HepG2 (cell line): ENCODE measurements around the gene EPM2A. TPM values are rescaled to one million over a fixed set of nuclear protein-coding genes. Genes with fewer than 3 reads are reported as not detected.

Experiments
- ATAC-seq: fragments of 200-7000 bp; cut with Tn5 transposase; 3 replicates; pipeline ENCODE4 v1.9.1; 2020; ENCODE audit warnings: mild to moderate bottlenecking, moderate library complexity
- BruUV-seq: library from RNA; stranded (reverse); fragments of 400-500 nt; replicated peaks from 2 replicates; lab custom pipeline; 2021; lab: Mats Ljungman, UMichigan
- CTCF ChIA-PET: fragments of 300-600 bp; formaldehyde crosslinking; extraction: SDS; loops from one replicate; lab custom pipeline; 2021; ENCODE audit warnings: low total read pairs, inconsistent platforms, low intra/inter-chr PET ratio; lab: Yijun Ruan, JAX
- POLR2A ChIA-PET: fragments of 350-600 bp; sonication (Branson Sonifier 250); formaldehyde crosslinking; loops from one replicate; lab custom pipeline; 2020; ENCODE audit warnings: antibody characterized with exemption, inconsistent platforms; lab: Yijun Ruan, JAX
- DNase-seq: peaks from one replicate; pipeline ENCODE4 v3.0.0-alpha.2; 2015; ENCODE audit warnings: low spot score
- FAIRE-seq: peaks from 3 replicates; lab custom pipeline; 2011; peaks lifted over from hg19 to GRCh38; lab: Jason Lieb, UNC
- H2AFZ ChIP-seq: one replicate; pipeline ENCODE4 v1.6.1; 2011; ENCODE audit warnings: low read length, inconsistent platforms
- H3K27ac ChIP-seq: fragments of 300-600 bp; 3 replicates; pipeline ENCODE4 v1.8.0; 2011; ENCODE audit warnings: mixed run types, mild to moderate bottlenecking, mixed read lengths, low read length, inconsistent platforms; ENCODE audit not compliant: insufficient read depth; ENCODE audit errors: extremely low read length
- H3K27me3 ChIP-seq, 2 experiments: fragments of 200-600 bp in 1 of 2; 2 replicates in 1 of 2; 3 replicates in 1 of 2; pipeline versions ENCODE4 v1.6.0 to v1.8.0; 2011; ENCODE audit warnings: low read length in 2 of 2, mild to moderate bottlenecking in 2 of 2, moderate library complexity in 2 of 2, inconsistent platforms in 1 of 2; ENCODE audit not compliant: insufficient read depth in 2 of 2, control insufficient read depth in 1 of 2
- H3K36me3 ChIP-seq, 2 experiments: fragments of 200-600 bp in 1 of 2; replicated peaks in 1 of 2; 2 replicates in 1 of 2; 3 replicates in 1 of 2; pipeline versions ENCODE4 v1.5.1 to v1.8.0; 2011; ENCODE audit warnings: low read length in 2 of 2, inconsistent platforms in 1 of 2; ENCODE audit not compliant: insufficient read depth in 2 of 2, control insufficient read depth in 1 of 2
- H3K4me1 ChIP-seq: 2 replicates; pipeline ENCODE4 v1.5.1; 2012; ENCODE audit warnings: low read length, inconsistent platforms; ENCODE audit not compliant: insufficient read depth
- H3K4me2 ChIP-seq: 2 replicates; pipeline ENCODE4 v1.6.0; 2011; ENCODE audit warnings: low read depth, low read length, inconsistent platforms
- H3K4me3 ChIP-seq, 3 experiments: fragments of 200-600 bp in 1 of 3; sonication (generic), shearing (Covaris generic) in 1 of 3; replicated peaks in 1 of 3; 2 replicates each; pipeline ENCODE4 v1.5.1; 2011 to 2016; ENCODE audit warnings: low read length in 3 of 3, inconsistent platforms in 2 of 3, low read depth in 2 of 3, mild to moderate bottlenecking in 2 of 3, control low read depth in 1 of 3, mixed read lengths in 1 of 3; ENCODE audit not compliant: insufficient read depth in 1 of 3
- H3K79me2 ChIP-seq: one replicate; pipeline ENCODE4 v1.6.1; 2011; ENCODE audit warnings: low read length, inconsistent platforms; ENCODE audit not compliant: insufficient read depth
- H3K9ac ChIP-seq: 2 replicates; pipeline ENCODE4 v1.6.0; 2011; ENCODE audit warnings: mild to moderate bottlenecking, low read depth, low read length, inconsistent platforms; ENCODE audit not compliant: insufficient read depth
- H3K9me3 ChIP-seq: 2 replicates; pipeline ENCODE4 v1.5.1; 2012; ENCODE audit warnings: mild to moderate bottlenecking, low read length
- H4K20me1 ChIP-seq: 2 replicates; pipeline ENCODE4 v1.6.0; 2011; ENCODE audit warnings: inconsistent platforms, mild to moderate bottlenecking, low read length, moderate library complexity; ENCODE audit not compliant: insufficient read depth
- AKNA ChIP-seq: sonication (generic); formaldehyde crosslinking; IDR thresholded peaks from 2 replicates; pipeline ENCODE4 v1.4.0; 2020; ENCODE audit warnings: missing genetic modification reagents, borderline replicate concordance
- CHCHD3 ChIP-seq: sonication (generic); formaldehyde crosslinking; IDR thresholded peaks from 2 replicates; pipeline ENCODE4 v1.8.0; 2022; ENCODE audit warnings: mild to moderate bottlenecking, missing genetic modification reagents, moderate library complexity
- DBP ChIP-seq: sonication (generic); formaldehyde crosslinking; IDR thresholded peaks from 2 replicates; pipeline ENCODE4 v1.4.0; 2020; ENCODE audit warnings: missing genetic modification reagents; ENCODE audit errors: not compliant biosample characterization
- ETV5 ChIP-seq: IDR thresholded peaks from 2 replicates; pipeline ENCODE4 v1.6.1; 2018; ENCODE audit warnings: missing biosample characterization, missing genetic modification reagents, inconsistent platforms, borderline replicate concordance
- FOXA1 ChIP-seq, 2 experiments: fragments of 450-650 bp in 1 of 2; sonication (generic) in 1 of 2; formaldehyde crosslinking in 1 of 2; IDR thresholded peaks; 2 replicates each; pipeline versions ENCODE4 v1.4.0 to v1.6.1; 2016 to 2020; ENCODE audit warnings: missing genetic modification reagents in 1 of 2
- IRF2 ChIP-seq: IDR thresholded peaks from 2 replicates; pipeline ENCODE4 v1.6.1; 2018; ENCODE audit warnings: missing genetic modification reagents, missing compliant biosample characterization
- KDM1A ChIP-seq: IDR thresholded peaks from 2 replicates; pipeline ENCODE4 v1.6.1; 2016; ENCODE audit warnings: missing compliant biosample characterization
- KLF12 ChIP-seq: sonication (generic); formaldehyde crosslinking; IDR thresholded peaks from 2 replicates; pipeline ENCODE4 v1.4.0; 2020; ENCODE audit warnings: missing genetic modification reagents, borderline replicate concordance
- PCBP2 ChIP-seq: fragments of 200-400 bp; formaldehyde crosslinking; optimal IDR thresholded peaks from 2 replicates; pipeline ENCODE3; 2018; ENCODE audit warnings: low read length, low read depth; ENCODE audit not compliant: poor library complexity, severe bottlenecking
- RNF2 ChIP-seq: fragments of 450-650 bp; conservative IDR thresholded peaks from 2 replicates; pipeline ENCODE4 v1.6.1; 2016; ENCODE audit warnings: low read depth
- ZBTB42 ChIP-seq: sonication (generic); formaldehyde crosslinking; IDR thresholded peaks from 2 replicates; pipeline ENCODE4 v1.5.0; 2020; ENCODE audit warnings: mild to moderate bottlenecking, missing genetic modification reagents
- ZFP1 ChIP-seq: IDR thresholded peaks from 2 replicates; pipeline ENCODE4 v1.6.1; 2016
- ZNF124 ChIP-seq: sonication (generic); formaldehyde crosslinking; IDR thresholded peaks from 2 replicates; pipeline ENCODE4 v1.4.0; 2020; ENCODE audit warnings: missing genetic modification reagents
- ZNF678 ChIP-seq: sonication (generic); formaldehyde crosslinking; IDR thresholded peaks from 2 replicates; pipeline ENCODE4 v1.4.0; 2020; ENCODE audit warnings: mild to moderate bottlenecking, missing genetic modification reagents
- ZSCAN30 ChIP-seq: sonication (generic); formaldehyde crosslinking; IDR thresholded peaks from 2 replicates; pipeline ENCODE4 v1.5.0; 2020; ENCODE audit warnings: mild to moderate bottlenecking, missing genetic modification reagents
- WGBS: methylation state at CpG from one replicate; pipeline ENCODE4 v1.1.6; 2017; ENCODE audit warnings: low lambda C conversion rate; 5-methylcytosine and 5-hydroxymethylcytosine counted together
- in situ Hi-C: cut with HindIII; loops from 2 replicates; pipeline ENCODE4 v1.10.0; 2017; ENCODE audit warnings: low pct_unique_long_range_greater_than_20kb; ENCODE audit not compliant: extremely low pct_ligation_motif_present
- intact Hi-C: fragments of 100-400 bp; cut with micrococcal nuclease; formaldehyde crosslinking; loops from one replicate; pipeline ENCODE4 v1.10.0; 2022; ENCODE audit not compliant: unreplicated experiment
- polyA plus RNA-seq, 8 experiments: library from polyadenylated mRNA; depleted of rRNA in 3 of 8; stranded (reverse) in 7 of 8; unstranded in 1 of 8; fragments of >200 nt; fragmentation: Illumina TruSeq in 4 of 8; extraction: Trizol in 4 of 8; gene quantifications; 2 replicates each; pipeline versions ENCODE4 v1.2.1 to v1.2.3, GENCODE V29; 2011 to 2016; ENCODE audit warnings: low read depth in 4 of 8, missing spikeins in 1 of 8, mixed read lengths in 1 of 8; ENCODE audit not compliant: insufficient read depth in 1 of 8
- total RNA-seq, 5 experiments: library from RNA; depleted of rRNA; stranded (reverse); fragments of >200 nt; fragmentation: Illumina TruSeq; extraction: Trizol; gene quantifications; 2 replicates each; pipeline ENCODE4 v1.2.3, GENCODE V29; 2016; ENCODE audit warnings: low read depth in 1 of 5

Gene EPM2A
- total and polyA plus RNA-seq, 2 of the 13 experiments (the other 11 are each of a cell fraction or from before 2014, with no cell fraction given) = 4.6 to 9.2 TPM

- Histone ChIP-seq H3K36me3 (no peaks in the 10 kb centered on the region), H3K9me3 (no peaks in the 10 kb centered on the region), H3K4me3 (no peak overlapping the region), H3K9ac (no peak overlapping the region), H3K27me3 (no peaks in the 10 kb centered on the region), H4K20me1 (no peaks in the 10 kb centered on the region), H2AFZ (no peak overlapping the region), H3K79me2 (no peaks in the 10 kb centered on the region), H3K27ac (no peak overlapping the region), H3K4me2 (no peak overlapping the region), H3K4me1 (no peaks in the 10 kb centered on the region)
- intact Hi-C loops (no loop called here), in situ Hi-C loops (no loop called here)
- ATAC-seq (no peak), FAIRE-seq (no peak), DNase-seq (no peak)
- no TSS peak for BruUV-seq
- WGBS = 73% methylated on average over 3 of the region's 3 CpGs
- CTCF ChIA-PET = no interaction called here
- TF ChIP-seq ZSCAN30 (CRISPR knock-in tag) (no peak), ZBTB42 (no peak), DBP (CRISPR knock-in tag) (no peak), KLF12 (no peak), IRF2 (CRISPR knock-in tag) (no peak), ZNF124 (CRISPR knock-in tag) (no peak), ETV5 (no peak), CHCHD3 (CRISPR knock-in tag) (no peak), FOXA1 (IDR thresholded peaks at IDR 0.05) (no peak), FOXA1 (CRISPR knock-in tag; IDR thresholded peaks at IDR 0.05) (no peak), ZFP1 (CRISPR knock-in tag) (no peak), RNF2 (no peak), KDM1A (CRISPR knock-in tag) (no peak), AKNA (CRISPR knock-in tag) (no peak), PCBP2 (no peak), ZNF678 (CRISPR knock-in tag) (no peak)
- POLR2A ChIA-PET = no interaction called here
Measured at GRCh38 chr6:145643760-145644159, 91.6 kb downstream of the EPM2A start.
